Uterus (tissue), 4 donors: Measurements from ENCODE around the gene BTG2. TPM values are rescaled to one million over a fixed set of nuclear protein-coding genes. Genes with fewer than 3 reads are reported as not detected.

Experiments used
- DNase-seq, 2 donors: peaks; one replicate each; pipeline ENCODE4 v3.0.0-alpha.2; 2019 to 2020
- H3K27ac ChIP-seq, 2 donors: fragments of 200-600 bp; sonication (generic); 1 replicate in 1 of 2; 2 replicates in 1 of 2; pipeline ENCODE4 v1.5.1; 2016 to 2018
- H3K27me3 ChIP-seq, 2 donors: fragments of 200-600 bp; sonication (generic); one replicate each; pipeline ENCODE4 v1.5.1; 2018 to 2019; ENCODE audit warnings: control low read depth in 1 of 2
- H3K36me3 ChIP-seq, 2 donors: fragments of 200-600 bp; sonication (generic); one replicate each; pipeline ENCODE4 v1.5.1; 2019; ENCODE audit warnings: control low read depth in 1 of 2
- H3K4me1 ChIP-seq, 2 donors: fragments of 200-600 bp; sonication (generic); one replicate each; pipeline ENCODE4 v1.5.1; 2018 to 2019; ENCODE audit warnings: control low read depth in 1 of 2
- H3K4me3 ChIP-seq, 2 donors: fragments of 200-600 bp; sonication (generic); 1 replicate in 1 of 2; 2 replicates in 1 of 2; pipeline ENCODE4 v1.5.1; 2018 to 2019; ENCODE audit warnings: mild to moderate bottlenecking in 1 of 2
- H3K9me3 ChIP-seq, 2 donors: fragments of 200-600 bp; sonication (generic); one replicate each; pipeline ENCODE4 v1.5.1; 2019; ENCODE audit warnings: control low read depth in 1 of 2
- CTCF ChIP-seq, 4 experiments: fragments of 200-600 bp in 2 of 4; fragments of 450-650 bp in 2 of 4; sonication (generic) in 2 of 4; IDR thresholded peaks; one replicate each; pipeline ENCODE4 v1.5.1; 2016 to 2019; ENCODE audit warnings: antibody characterized with exemption in 4 of 4, mild to moderate bottlenecking in 2 of 4, moderate library complexity in 1 of 4
- POLR2A ChIP-seq, 2 donors: fragments of 450-650 bp; IDR thresholded peaks; one replicate each; pipeline ENCODE4 v1.6.1; 2016; ENCODE audit warnings: antibody characterized with exemption in 2 of 2, mild to moderate bottlenecking in 1 of 2, moderate library complexity in 1 of 2
- intact Hi-C: fragments of 100-400 bp; cut with DNase I; formaldehyde crosslinking; loops from one replicate; pipeline ENCODE4 v1.15.1; 2023; ENCODE audit warnings: low total_unique reads
- total RNA-seq, 4 donors: library from RNA; depleted of rRNA in 3 of 4; stranded (reverse); fragments of >200 nt in 3 of 4; gene quantifications; one replicate each; pipeline versions ENCODE4 v1.1.0 to v1.2.4, GENCODE V29; 2014 to 2023
- donor health status: DM: yes; HTN: yes; CAD: no.

BTG2 gene
- total RNA-seq, 4 donors from 2014 or later: 14.6 to 95.9 (median 56.5) TPM

GRCh38 chr1:203342192-203342940 is 37.0 kb downstream of the BTG2 start:
- Histone ChIP-seq H3K27ac (peak overlapping the region; percentile 33 to 88), H3K36me3 (no peaks in the 10 kb centered on the region), H3K9me3 (no peaks in the 10 kb centered on the region), H3K4me3 (no peak overlapping the region), H3K27me3 (no peaks in the 10 kb centered on the region), H3K4me1 (peaks cover 0 to 4% of the 10 kb centered on the region in 2 donors)
- intact Hi-C loops: loop anchor here (10.0 kb wide), 1 partner anchor 352 kb away; no protein-coding TSS in a partner anchor
- TF ChIP-seq POLR2A (IDR thresholded peaks at IDR 0.05) (no peak), CTCF (IDR thresholded peaks at IDR 0.05) (peak; percentile 61 to 73 (median 66))
- peak; percentile 47 to 59 for DNase-seq

GRCh38 chr1:203343956-203344754 is 38.8 kb downstream of the BTG2 start:
- peak overlapping the region; percentile 13 to 88 for H3K27ac ChIP-seq
- no peak for TF ChIP-seq CTCF (IDR thresholded peaks at IDR 0.05)
- TF ChIP-seq POLR2A (IDR thresholded peaks at IDR 0.05): no peak
- H3K4me3 ChIP-seq: no peak overlapping the region
- no peaks in the 10 kb centered on the region for H3K36me3 ChIP-seq
- H3K9me3 ChIP-seq: no peaks in the 10 kb centered on the region
- peaks cover 0 to 10% of the 10 kb centered on the region in 2 donors for H3K4me1 ChIP-seq
- no peaks in the 10 kb centered on the region for H3K27me3 ChIP-seq
- intact Hi-C loops: loop anchor here (10.0 kb wide), 1 partner anchor 351 kb away; no protein-coding TSS in a partner anchor
- DNase-seq: no peak

GRCh38 chr1:203346060-203346768 is 40.9 kb downstream of the BTG2 start:
- no peak for TF ChIP-seq POLR2A (IDR thresholded peaks at IDR 0.05)
- TF ChIP-seq CTCF (IDR thresholded peaks at IDR 0.05): no peak
- H3K27me3 ChIP-seq: no peaks in the 10 kb centered on the region
- intact Hi-C loops: loop anchor here (10.0 kb wide), 1 partner anchor 349 kb away; no protein-coding TSS in a partner anchor
- no peaks in the 10 kb centered on the region for H3K9me3 ChIP-seq
- peak overlapping the region; percentile 64 to 88 for H3K27ac ChIP-seq
- DNase-seq: peak; percentile 46 to 63
- H3K4me3 ChIP-seq: no peak overlapping the region
- peaks cover 0 to 10% of the 10 kb centered on the region in 2 donors for H3K4me1 ChIP-seq
- no peaks in the 10 kb centered on the region for H3K36me3 ChIP-seq

- intact Hi-C loops: loop anchor here (10.0 kb wide), 1 partner anchor 348 kb away; no protein-coding TSS in a partner anchor
- Histone ChIP-seq H3K36me3 (no peaks in the 10 kb centered on the region), H3K27me3 (no peaks in the 10 kb centered on the region), H3K4me1 (peaks cover 0 to 10% of the 10 kb centered on the region in 2 donors), H3K9me3 (no peaks in the 10 kb centered on the region), H3K4me3 (no peak overlapping the region), H3K27ac (peak overlapping the region; percentile 64 to 88)
- TF ChIP-seq POLR2A (IDR thresholded peaks at IDR 0.05) (no peak), CTCF (IDR thresholded peaks at IDR 0.05) (no peak)
- no peak for DNase-seq
Observed at GRCh38 chr1:203346769-203347102, 41.4 kb downstream of the BTG2 start.
